ENCODE measurements around the gene CERT1.

GRCh38 chr5:75461679-75462078 lies 49.8 kb downstream of the CERT1 start:
- TF ChIP-seq, protein P1, sequence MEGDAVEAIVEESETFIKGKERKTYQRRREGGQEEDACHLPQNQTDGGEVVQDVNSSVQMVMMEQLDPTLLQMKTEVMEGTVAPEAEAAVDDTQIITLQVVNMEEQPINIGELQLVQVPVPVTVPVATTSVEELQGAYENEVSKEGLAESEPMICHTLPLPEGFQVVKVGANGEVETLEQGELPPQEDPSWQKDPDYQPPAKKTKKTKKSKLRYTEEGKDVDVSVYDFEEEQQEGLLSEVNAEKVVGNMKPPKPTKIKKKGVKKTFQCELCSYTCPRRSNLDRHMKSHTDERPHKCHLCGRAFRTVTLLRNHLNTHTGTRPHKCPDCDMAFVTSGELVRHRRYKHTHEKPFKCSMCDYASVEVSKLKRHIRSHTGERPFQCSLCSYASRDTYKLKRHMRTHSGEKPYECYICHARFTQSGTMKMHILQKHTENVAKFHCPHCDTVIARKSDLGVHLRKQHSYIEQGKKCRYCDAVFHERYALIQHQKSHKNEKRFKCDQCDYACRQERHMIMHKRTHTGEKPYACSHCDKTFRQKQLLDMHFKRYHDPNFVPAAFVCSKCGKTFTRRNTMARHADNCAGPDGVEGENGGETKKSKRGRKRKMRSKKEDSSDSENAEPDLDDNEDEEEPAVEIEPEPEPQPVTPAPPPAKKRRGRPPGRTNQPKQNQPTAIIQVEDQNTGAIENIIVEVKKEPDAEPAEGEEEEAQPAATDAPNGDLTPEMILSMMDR (conservative IDR thresholded peaks at IDR 0.05; ENCODE audit: low read depth, low read length), result no peak
- TF ChIP-seq EZH2 (IDR thresholded peaks at IDR 0.05; ENCODE audit: borderline replicate concordance, low read depth, low read length, poor library complexity, severe bottlenecking), result no peak
